Renal pelvis (tissue), 4 donors: Measurements from ENCODE around the gene KRT14. TPM values are rescaled to one million over a fixed set of nuclear protein-coding genes. Genes with fewer than 3 reads are reported as not detected.
"Not testable (repeated sequence)": the region's sequence is repeated elsewhere in the genome, so short reads cannot be mapped to it uniquely, and the experiment has no call there.

Experiments used
- DNase-seq: peaks from one replicate; pipeline ENCODE4 v3.0.0-alpha.2; 2013
- polyA plus RNA-seq, 3 donors: library from polyadenylated mRNA; unstranded; fragments of 120-200 nt; gene quantifications; one replicate each; pipeline ENCODE4 v1.2.1, GENCODE V29; 2013; ENCODE audit not compliant: insufficient read length in 3 of 3

The KRT14 gene
- polyA plus RNA-seq, 3 donors = 0.31 to 0.36 TPM; not detected in 1

DNA sequence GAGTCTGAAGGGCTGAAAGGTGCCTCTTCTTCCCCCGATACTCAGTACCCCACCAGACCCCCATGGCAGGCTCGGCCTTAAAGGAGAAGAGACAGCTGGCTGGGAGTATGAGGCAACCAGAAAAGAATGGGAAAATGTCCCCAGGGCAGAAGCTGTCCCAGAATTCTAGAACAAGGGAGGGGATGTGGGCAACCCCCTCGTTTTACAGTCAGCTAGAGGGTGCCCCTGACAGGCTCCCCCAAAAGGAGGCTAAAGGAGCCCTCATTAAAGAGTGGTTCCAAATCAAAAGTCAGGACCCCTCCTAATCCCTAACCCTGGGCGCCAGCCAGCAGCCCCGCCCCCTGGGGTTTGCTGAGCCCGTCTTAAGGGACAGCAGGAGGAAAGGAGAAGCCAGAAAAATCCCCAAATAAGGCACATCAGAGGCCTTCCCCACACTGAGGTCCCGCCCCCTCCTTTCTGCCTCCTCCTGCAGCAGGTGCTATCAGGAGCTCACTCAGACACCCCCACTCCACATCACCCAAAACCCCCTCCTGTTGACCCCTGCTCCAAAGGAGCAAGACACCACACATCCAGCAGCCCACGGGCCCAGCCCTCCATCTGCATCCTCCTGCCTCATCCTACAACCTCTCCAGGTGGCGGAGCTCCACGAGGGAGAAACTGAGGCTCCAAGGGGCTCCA lies 36.6 kb upstream of the KRT14 start:
- not testable (repeated sequence) for DNase-seq

DNA sequence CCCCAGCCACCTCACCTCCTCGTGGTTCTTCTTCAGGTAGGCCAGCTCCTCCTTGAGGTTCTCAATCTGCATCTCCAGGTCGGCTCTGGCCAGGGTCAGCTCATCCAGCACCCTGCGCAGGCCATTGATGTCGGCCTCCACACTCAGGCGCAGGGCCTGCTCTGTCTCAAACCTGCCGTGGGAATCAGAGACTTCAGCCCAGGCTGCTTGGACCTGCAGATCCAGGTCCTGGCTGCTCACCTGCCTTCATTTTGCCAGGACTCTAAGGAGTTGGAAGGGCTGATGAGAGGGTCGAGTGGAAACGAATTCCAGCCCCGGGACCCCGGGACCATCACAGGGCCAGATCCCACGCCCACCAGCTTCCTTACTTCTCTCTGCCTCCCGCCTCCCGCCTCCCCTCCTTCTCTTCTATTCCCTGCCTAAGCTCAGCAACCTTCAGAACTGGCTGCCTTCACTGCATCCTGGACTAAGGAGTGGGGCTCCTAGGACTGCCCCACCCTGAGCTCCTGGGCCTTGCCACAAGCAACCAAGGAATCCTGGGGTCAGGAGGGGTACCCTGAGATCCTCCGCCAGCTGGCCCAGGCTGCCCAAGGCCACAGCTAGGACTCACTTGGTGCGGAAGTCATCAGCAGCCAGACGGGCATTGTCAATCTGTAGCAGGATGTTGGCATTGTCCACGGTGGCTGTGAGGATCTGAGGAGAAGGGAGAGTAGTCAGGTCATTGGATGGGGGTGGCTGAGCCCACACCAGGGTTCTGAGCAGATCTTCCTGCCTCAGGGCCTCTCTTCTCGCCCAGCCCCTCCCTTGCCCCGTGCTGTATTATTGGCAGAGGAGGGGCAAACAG lies 35.9 kb upstream of the KRT14 start:
- DNase-seq = not testable (repeated sequence)

DNA sequence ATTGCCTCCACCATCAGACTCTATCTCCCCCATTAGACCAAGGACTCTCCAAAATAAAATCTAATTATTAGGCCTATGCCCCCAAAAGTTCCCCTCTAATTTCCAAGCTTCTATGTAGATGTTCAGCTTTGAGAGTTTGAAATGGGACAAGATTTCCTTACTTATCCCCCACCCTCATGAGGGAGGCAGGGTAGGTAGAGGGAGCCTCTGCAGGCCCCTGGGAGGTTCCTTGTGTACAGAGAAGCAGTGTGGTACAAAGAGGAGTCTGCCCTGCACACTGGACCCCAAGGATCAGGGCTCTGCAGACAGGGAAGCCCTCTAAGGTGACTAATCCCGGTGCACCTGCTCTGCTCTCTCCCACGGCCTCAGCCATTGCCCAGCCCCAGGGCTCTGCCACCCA lies 35.2 kb upstream of the KRT14 start:
- DNase-seq = no peak

DNA sequence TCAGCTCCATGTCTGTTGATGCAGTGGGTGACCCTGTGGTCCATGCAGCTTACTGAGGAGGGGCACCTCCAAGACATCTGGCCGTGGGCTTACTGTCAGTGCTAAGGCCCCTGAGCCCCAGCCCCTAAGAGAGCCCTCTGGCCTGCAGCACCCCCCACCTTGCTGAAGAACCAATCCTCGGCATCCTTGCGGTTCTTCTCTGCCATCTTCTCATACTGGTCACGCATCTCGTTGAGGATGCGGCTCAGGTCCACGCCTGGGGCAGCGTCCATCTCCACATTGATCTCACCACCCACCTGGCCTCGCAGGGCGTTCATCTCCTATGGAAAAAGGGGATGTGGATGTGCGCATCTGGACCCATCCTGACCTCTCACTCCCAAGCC lies 34.7 kb upstream of the KRT14 start:
- not testable (repeated sequence) for DNase-seq

DNA sequence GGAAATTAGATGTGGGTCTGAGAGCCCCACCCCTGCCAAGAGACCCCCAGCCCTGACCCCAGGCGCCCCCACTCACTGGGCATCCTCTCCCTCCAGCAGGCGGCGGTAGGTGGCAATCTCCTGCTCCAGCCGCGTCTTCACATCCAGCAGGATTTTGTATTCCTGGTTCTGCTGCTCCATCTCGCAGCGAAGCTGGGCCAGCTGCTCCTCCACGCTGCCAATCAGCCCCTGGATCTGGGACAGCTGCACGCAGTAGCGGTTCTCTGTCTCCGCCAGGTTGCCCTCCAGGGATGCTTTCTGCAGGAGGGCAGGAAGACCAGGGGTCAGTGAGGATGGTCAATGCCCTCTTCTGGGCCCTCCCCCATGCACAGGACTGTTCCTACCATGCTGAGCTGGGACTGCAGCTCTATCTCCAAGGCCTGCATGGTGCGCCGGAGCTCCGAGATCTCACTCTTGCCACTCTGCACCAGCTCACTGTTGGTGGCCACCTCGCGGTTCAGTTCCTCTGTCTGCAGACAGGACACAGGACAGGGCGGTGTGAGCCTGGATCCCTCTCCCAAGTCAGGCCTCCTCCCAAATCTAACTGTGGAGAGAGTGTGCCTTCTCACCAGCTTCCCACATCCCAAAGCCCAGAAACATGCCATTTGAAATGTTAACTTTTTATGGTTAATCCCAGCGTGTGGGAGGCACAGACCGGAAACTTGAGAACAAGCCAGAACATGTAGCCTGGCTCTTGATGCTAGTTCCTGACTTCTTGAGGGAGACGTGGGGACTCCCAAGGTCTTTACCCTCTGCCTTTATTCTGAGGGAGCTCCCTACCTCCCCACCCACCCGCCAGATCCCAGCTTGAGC lies 34.1 kb upstream of the KRT14 start:
- DNase-seq = no peak

GRCh38 chr17:41619927-41620582 lies 33.4 kb upstream of the KRT14 start:
- not testable (repeated sequence) for DNase-seq

DNA sequence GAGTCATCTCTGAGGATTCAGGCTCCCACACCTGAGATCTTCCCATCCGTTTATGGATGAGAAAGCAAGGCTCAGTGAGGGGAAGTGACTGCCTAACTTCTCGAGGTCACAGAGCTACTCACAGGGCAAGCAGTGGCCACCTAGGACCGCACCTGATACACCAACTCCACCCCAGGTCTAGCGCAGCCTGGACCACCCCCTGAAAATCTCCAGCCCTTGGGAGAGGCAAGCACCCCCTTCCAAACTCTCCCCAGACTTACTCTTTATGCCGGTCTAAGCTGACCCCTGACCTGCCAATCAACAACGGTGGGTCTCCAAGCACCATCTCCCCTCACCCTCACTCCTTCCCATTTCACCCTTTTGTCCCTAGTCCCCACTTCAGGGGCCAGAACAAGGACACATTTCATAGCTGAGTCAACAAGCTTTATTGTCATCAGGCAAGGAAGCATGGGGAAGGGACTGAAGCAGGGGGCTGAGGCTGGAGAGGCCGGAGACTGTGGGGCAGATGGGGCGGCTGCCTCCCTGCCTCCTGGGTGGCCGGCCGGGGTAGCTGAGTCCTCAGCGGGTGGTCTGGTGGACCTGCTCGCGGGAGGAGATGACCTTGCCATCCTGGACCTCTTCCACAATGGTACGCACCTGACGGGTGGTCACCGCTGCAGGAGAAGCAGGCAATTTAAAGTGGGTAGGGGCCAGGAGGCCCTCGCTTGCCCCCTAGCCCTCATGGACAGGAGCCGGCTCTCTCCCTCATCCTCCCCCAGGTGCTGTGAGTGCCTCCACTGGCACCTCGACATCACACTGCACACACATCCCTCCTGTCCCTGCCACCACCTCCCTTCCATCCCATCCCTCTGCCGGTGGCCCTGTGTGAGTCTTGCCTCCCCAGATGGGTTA lies 32.6 kb upstream of the KRT14 start:
- DNase-seq = no peak

DNA sequence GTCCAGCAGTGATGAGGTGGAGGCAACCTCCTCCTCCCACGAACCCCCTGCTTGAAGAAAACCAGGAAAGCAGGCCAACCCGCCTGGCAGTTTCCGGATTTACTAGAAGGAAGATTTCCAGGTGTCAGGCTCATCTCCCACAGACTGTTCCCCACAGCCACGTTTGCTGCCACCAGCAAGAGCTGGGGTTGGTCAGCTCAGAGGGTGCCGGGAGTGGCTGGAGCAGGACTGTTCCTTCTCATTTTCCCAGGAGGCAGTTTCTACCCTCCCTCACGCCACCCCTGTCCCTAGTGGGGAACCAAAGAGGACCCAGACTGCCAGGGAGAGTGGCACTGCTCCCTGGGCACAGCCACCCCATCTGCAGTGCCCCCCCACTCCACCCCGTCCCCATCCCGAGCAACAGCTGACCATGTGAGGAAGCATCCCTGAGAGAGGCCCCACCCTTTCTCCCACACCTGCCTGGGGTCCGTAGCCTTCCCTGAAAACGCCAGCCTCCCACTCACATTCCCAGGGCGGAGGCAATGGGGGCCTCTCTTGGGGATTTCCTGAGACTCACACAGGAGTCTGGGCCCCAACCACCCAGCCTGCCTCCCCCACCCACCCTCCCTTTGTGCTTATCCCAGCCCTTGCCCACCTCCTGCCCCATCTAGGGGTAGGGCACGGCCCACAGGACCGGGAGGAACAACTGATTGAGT lies 31.8 kb upstream of the KRT14 start:
- no peak for DNase-seq

- no peak for DNase-seq
These were observed 31.0 kb upstream of the KRT14 start for GRCh38 chr17:41617698-41618097.

DNA sequence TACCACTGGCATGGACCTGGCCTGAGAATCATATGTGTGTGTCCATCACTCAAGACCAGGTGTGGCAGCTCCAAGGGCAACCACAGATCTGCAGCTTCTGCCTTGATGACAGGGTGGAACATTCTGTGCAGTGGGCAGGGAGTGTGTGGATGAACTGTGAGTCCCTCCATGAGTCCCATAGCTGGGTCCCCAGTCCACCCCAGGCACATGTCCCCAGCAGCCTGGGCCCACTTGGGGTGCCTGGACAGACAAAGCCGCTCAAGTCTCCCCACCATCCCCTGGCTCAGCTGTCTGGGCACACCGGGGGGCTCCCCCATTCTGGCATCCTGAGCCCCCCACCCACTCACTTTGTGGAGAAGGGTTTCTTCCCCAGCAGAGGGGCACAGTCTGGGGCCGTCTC lies 30.4 kb upstream of the KRT14 start:
- DNase-seq = no peak

DNA sequence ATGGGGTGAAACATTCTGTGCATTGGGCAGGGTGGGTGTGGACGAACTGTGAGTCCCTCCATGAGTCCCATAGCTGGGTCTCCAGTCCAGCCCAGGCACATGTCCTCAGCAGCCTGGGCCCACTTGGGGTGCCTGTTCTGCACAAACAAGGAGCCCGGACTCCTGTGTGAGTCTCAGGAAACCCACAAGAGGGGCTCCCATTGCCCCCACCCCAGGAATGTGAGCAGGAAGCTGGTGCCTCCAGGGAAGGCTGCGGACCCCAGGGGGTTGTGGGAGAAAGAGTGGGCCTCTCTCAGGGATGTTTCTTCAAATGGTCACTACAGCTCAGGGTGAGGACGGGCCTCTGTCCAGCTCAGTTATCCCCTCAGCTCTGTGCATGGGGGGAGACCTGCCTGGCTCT lies 29.8 kb upstream of the KRT14 start:
- DNase-seq = not testable (repeated sequence)

DNA sequence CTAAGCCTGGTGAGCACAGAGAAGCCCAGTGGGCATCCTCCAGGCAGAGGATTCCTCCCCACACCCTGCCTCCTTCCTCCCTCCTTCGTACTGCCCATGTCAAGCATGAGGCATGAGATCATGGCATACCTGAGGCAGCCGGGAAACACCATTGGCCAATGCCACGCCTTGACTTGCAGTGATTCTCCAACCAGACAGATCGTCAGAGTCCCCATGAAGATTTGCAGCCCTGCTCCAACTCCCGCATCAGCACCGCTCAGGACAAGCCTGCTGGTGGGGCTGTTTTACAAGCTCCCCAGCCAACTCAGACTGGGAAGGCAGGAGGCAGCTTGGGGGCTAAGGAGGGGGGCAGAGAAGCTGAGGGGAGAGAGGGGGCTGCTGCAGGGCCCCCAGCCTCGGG lies 28.8 kb upstream of the KRT14 start:
- no peak for DNase-seq

DNA sequence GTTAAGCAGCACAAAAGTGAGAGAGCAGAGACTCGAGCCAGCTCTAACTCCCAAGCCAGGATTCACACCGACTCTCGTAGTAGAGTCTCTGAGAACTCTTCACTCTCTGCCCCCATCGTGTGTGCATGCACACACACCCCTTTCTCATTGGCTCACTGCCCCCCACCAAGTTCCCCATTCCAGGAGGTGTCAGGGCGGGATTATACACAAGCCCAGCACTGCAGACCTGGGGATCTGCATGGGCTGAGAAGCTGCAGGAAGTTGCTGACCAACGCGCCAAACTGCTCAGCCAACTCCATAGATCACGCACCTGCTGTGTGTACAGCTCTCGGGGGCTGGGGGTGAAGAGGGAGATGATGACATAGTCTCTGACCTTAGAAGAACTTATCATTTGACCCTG lies 28.1 kb upstream of the KRT14 start:
- not testable (repeated sequence) for DNase-seq

DNA sequence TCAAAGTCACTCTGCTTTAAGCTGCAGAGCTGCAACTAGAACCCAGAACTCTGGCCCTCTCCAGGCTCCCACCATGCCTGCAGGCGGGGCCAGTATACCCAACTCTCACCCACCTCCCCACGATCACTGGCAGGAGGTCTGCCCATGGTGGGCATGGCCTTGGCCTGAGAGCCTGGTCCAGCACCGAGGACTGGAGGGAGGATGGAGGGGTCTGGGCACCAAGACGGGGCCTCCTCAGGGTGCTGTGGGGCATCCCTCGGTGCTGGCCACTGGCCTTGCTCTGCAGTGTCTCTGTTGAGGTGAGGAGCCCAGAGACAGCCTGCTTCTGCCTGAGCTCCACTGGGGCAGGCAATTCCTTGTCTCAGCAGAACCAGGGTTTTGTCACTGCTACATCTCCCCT lies 27.4 kb upstream of the KRT14 start:
- DNase-seq = no peak

- DNase-seq = no peak
These were observed 26.8 kb upstream of the KRT14 start for GRCh38 chr17:41613277-41614082.

DNA sequence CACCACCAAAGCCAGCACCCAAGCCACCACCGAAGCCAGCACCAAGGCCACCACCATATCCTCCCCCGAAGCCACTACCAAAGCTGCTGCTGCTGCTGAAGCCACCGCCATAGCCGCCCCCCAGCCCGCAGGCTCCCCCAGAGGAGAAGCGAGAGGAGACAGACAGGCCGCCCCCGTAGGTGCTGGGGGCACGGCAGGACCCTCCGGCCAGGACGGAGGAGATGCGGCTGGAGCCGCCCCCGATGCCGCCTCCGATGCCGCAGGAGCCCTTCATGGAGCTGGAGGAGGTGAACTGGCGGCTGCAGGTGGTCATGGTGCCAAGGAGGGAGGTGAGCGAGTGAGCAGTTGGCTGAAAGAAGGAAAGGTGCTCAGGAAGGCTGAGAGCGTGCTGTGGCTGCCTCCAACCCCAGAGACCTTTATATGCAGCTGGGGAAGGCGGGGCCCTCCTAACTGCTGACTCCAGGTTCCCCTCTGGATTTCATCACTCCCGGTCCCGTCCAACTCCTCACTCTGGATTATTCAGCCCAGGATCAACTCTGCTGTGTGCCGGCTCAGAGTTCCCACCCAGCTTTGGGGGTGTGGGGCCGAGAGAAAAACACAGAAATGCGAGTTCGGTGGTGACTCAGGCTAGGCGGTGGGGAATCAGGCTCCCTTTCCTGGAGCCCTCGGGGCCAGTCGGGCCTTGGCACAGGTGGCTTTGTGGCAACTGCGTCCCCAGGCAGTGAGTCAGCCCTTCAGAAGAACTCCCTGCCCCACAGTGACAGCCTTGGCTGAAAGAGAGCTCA lies 25.9 kb upstream of the KRT14 start, which contains the start of gene KRT16:
Gene KRT16 (minus strand): TSS at position 392 of the 785 bp plus-strand sequence. CDS start 79 bp downstream, at position 313.
- not testable (repeated sequence) for DNase-seq

DNA sequence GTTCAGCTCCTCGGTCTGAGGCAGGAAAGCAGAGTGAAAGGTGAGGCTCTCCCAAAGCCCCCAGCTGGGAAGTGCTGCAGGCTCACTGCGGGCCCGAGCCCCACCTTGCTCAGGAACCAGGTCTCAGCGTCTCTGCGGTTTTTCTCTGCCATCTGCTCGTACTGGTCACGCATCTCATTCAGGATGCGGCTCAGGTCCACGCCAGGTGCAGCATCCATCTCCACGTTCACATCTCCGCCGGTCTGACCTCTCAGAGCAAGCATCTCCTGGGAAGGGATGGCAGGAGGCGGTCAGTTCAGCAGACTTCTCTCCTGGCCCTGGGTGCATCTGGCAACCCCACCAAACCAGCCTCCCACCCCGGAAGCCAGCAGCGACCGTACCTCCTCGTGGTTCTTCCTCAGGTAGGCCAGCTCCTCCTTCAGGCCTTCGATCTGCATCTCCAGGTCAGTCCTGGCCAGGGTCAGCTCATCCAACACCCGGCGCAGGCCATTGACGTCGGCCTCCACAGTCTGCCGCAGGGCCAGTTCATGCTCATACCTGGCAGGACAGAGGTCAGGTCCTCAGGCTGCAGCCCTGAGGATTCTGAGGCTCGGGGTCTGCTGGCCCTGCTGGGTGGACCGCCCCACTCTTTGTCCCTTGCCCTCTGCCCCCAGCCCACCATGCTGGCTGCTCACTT lies 24.4 kb upstream of the KRT14 start:
- DNase-seq = no peak

GRCh38 chr17:41610061-41610517 lies 23.4 kb upstream of the KRT14 start:
- DNase-seq = not testable (repeated sequence)
